SIG-M5 treated with dmso at 0.1 percent for 504 hours (cell line): Measurements from ENCODE around the gene HOXA4.
A peak's percentile ranks its signal among the peaks of the same experiment; 100 is the strongest.

ENCODE experiments used
- DNase-seq: peaks from one replicate; lab custom pipeline; 2025; ENCODE audit not compliant: unreplicated experiment; lab: John Stamatoyannopoulos, UW

Gene HOXA4

DNA sequence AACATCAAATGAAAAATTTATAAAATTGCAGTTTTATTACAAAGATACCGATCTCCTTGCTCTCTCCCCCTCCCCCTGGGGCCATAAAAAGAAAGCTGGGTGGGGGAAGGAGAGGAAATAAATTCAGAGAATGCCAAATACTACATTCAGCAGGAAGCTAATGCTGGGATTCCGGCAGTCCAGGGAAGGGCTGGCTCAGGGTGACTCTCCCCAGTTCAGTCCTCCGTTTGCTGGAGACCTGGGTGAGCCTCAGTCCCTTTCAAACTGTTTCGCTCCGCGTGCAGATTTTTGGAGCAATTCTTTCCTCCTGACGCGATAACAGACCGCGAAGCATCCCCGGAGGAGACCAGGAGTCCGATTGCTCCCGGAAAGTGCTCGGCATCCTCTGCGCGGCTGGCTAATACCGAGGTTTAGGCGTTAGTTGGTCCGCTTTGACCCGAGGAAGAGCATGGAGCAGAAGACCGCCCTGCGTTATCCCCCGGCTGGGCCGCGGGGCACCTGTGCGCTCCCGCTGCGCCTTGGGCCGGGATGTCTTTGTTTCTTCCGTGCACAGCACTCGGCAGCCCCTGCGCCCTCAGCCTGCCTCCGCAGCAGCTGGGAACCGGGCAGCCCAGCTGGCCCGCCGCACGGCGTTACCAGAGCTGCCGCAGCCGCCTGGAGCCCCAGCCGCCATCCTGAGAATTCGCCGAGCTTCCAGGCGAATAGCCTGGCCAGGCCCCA is 24.2 kb downstream of the HOXA4 start:
- no peak for DNase-seq

DNA sequence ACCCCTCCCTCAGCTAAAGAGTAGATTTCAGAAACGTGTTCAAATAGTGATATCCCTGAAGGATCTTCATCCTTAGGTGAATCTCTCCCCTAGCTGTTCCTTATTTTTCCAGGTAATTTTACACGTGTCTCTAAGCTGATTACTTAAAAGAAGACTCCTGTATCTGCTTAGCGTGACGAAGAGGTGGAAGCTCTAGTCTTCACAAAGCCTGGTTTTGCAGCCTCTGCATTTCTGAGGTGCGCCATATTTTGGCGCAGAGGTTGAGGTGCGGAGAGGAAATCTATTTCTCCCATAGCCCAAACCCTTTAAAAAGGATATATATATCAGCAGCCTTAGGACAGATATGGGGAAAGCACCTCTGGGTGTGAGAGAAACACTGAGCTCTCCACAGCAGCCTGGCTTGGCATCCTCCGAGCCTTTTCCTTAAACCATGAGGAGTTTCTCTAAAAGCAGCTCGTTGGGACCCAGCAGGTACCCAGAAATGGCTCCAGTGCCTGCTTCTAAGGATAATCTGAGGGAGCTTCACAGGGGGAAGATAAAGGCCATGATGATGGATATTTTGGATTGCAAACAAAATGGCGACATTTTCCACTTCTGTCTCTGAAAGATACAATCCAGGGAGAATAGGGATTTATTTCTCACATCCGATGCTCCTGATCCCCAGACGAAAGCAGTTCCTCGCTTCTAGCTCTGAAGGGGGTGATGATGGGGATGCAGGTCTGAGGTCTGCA is 25.1 kb downstream of the HOXA4 start:
- DNase-seq = no peak

DNA sequence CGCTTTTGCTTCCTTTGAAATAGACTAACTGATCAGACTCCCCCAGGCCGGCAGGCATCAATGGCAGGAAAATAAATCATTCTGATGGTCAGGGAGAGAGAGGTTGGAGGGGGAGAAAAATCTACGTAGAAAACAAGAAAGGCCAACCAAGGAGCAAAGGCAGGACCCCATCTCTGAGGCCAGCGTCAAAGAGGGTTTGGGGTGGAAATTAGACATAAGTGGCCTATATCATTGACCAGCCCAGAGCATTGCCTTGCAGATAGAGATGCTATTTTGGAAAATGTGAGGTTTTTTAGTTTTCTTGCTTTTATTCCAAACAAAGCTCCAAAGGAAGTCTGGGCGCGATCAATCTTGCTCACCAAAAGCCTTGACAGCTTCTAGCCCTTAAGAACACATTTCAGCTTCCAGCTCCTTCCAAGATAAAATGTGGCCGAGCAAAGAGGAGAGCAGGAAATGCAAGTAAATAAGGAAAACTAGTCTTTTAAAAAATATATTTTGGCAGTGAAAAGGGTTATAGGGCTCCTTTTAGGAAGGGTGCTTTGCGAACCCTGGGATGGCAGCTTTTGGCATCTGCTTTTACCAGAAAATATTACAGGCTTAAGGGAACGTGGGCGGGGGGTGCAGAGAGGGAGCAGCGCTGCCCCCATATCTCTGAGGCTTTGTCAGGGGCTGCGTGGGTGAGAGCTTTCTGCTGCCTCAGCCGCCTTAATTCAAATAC is 26.1 kb downstream of the HOXA4 start:
- DNase-seq = no peak

DNA sequence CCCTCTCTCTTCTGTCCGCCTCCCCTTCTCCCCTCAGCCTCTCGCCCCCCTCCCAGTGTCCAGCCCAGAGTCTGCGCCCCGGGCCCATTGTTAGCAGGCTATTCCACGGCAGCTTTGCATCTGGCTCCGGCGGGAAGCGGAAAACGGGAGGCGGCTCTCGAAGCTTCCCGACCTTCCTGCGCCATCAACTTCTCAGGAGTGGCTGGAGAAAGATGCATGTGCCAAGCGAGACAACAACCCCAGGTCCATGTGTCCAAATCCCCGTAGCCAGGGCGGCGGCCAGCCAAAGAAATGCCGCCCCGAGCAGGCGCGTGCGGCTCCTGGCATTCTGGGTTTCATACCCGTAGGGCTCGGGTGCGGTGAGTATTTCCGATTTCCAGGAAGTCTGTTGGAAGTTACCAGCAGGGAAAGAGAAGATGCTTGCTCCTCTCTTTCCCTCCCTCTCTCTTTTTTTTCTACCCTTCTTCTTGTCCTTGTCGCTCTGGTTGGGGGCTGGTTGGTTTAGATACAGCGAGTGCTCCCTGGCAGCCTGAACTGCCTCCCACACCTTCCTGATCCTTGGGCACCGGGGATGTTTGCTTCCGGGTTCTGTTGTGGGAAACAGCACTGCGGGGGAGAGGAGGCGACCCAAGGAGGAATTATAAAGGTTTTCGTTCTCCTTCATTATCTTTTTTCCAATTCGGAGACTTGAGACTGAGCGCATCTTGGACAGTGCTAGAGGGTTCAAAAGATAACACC is 26.9 kb downstream of the HOXA4 start:
- DNase-seq = no peak

DNA sequence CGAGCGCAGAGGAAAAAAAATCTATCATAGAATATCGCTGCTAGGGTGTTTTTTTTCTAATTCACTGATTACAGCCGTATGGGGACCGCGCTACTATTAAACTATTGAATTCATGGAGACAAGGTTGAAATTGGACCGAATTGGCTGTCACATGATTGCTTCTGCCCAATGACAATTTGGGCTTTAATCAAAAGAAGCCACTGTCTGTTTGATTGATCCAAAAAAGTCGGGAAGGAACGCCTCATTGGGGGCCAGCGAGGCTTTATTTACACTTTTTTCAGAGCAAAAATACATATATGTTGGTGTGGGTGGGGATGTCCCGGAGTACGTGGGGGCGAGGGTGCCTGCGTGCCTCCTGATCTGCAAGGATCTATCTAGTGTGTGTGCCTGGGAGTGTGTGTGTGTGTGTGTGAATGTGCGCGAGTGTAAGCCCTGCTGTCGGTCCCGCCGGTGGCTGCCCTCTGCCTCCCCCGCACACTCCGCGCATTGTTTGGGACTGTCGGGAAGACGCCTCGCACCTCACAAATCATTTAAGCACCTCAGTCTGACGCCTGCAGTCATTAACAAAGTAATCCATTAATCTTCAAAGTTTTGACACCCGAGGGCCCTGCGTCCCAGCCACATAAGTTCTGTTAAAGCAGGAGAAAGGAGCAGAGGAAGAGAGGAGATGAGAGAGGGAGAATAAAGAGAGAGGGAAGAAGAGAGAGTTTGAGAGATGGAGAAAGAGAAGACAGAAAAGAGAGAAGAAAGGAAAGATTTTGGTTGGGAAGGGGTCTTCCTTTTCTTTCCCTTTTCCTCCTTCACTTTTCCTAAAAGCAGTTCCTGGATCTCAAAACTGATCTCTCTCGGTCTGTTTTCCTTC is 27.7 kb downstream of the HOXA4 start, which contains the start of gene HOXA2:
TSS of gene HOXA2 (minus strand) at position 103 of the 862 bp plus-strand sequence. CDS start 183 bp downstream, outside the sequence.
- no peak for DNase-seq

DNA sequence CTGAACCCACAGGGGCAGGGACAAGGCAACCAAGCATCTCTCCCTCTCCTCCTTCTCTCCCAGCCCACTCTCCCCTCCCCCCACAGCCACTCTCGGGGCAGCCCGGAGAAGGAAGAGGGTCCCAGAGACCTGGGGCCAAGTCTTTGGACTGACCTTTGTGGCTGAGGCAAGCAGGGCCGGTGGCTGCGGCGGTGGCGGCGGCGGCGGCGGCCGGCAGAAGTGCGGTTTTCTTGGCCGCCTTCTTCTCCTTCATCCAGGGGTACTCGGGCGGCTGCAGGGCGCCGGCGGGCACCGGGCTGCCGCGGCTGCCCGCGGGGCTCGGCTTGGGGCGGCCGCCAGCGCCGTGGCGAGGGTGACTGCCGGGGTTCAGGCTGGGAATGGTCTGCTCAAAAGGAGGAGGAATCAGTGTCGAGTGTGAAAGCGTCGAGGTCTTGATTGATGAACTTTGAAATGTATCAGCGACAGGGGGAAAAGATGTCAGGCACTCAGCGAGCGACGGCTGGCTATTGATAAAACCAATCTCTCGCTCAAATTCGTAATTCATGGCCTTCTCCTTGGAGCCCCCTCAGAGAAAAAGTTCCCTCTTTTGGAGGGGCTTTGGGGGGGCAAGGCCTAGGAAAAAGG is 28.5 kb downstream of the HOXA4 start:
- no peak for DNase-seq

DNA sequence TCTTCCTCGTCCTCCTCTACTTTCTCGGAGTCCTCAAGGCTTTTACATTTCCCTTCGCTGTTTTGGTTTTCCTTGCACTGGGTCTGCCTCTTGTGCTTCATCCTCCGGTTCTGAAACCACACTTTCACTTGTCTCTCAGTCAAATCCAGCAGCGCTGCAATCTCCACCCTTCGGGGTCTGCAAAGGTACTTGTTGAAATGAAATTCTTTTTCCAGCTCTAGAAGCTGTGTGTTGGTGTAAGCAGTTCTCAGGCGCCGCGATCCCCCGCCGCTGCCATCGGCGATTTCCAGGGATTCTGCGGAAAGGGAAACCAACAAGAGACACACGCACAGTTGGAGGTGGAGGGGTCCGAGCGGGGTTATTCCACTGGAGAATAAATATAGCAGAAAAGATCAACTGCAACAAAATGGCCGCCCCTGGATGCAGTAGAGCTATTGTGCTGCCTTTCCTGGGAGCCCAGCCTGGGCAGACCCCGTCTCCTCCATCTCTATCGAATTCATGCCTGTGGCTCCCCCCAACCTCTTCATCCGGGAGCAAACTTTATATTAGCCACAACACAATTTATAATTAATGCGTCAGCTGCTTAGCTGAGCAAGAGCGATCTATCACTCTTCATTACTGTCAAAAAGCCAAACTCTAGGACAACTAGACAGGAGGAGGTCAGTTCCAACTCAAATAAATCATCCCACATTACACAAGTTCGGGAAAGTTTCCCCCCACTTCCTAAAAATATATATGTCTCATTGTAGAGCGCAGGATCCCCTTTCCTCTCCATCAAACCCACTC is 29.2 kb downstream of the HOXA4 start:
- DNase-seq = no peak

DNA sequence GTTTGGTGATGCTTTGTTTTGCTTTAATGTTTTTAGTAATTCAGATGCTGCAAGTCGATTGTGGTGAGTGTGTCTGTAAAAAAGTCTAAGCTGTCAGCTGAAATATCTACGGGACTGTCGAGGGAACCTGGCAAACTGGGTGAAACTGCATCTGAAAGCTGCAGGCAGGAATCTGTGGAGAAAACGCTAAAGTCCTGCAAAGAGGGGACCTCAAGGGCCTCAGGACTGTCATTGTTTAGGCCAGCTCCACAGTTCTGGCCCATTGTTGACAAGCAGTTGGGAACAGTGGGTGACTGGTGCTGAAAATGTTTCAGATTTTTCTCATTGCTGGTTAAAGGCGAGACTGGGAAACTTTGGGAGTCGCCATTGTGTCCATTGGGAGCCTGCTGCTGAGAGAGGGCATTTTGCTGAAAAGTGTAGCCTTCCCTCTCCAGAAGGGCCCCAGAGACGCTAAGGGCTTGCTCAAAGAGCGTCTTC is 29.8 kb downstream of the HOXA4 start:
- DNase-seq = no peak

DNA sequence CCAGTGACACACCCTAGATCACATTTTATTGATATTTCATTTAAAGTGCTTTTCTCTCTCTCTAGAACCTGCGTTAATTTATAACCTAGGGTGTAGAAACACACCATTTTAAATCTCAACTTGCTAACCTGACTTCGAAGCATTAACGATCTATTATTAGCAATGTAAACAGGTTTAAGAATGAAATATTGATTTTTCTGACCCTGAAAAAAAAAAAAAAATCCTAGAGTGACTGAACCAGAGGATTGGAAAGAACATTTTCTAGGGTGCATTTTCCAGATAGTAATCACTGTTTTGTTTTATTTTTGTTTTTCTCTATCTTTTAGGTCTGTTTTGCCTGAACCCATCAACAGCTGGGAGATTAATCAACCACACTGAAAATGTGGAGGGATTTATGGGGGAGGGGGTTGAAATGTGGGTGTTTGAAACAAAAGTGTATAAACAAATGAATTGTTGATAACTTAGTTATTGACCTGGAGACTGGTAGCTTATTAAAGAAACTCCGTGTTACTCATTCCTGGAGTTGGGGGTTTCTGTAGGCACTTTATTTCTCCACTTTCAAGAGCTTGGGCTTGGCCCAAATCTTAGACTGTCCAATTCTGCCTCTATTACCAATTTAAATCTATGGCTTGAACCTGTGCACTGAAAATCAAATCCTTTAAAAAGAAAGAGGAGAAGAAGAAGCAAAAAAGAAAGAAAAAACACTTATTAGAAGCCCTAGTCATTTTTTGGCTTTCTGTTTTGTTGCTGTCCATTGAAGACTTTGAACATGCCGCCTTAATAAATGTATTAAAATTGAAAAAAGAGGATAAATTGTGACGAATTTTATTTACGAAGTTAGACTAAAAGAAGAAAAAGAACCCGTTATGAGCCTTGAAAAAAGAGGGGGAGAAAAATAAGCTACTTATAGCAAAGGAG is 30.8 kb downstream of the HOXA4 start:
- DNase-seq = no peak

DNA sequence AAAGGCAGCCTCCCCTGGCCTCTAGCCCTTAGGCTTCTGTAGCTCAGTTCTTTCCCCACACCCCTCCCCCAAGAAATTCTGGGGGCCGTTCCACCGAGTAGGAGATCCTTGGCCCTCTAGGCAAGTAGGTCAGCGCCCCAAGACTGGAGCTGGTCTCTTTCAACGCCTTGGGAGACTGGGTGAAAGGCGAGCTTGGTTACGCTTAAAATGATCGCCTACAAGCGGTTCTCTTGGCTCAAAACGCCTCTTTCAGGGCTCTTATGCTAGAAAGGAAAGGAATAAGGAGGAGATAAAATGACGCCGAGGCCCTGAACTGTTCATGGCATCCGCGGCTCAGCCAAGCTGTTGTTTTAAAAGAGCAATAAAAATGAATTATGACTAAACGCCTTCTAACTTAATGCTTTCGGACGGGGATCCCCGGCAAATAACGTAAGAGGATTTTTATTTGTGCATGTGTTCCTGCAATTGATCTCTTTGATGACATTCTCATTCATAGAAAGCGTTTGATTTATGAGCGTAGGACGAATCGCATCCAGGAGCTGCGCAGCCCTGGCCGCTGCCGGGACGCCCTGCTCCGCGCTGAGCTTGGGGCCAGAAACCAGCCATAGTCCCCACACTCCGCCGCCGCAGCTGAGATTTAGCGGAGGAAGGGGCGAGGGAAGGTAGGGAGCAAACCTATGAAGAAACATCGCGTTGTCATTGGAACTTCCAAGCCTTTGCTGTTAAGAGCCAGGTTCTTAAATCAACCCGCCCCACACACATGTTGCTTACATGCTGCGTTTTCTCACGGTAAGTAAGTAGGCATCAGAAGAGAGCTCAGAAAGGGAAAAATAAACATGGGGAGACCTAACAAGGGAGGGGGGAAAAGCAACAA is 31.7 kb downstream of the HOXA4 start:
- DNase-seq = no peak

DNA sequence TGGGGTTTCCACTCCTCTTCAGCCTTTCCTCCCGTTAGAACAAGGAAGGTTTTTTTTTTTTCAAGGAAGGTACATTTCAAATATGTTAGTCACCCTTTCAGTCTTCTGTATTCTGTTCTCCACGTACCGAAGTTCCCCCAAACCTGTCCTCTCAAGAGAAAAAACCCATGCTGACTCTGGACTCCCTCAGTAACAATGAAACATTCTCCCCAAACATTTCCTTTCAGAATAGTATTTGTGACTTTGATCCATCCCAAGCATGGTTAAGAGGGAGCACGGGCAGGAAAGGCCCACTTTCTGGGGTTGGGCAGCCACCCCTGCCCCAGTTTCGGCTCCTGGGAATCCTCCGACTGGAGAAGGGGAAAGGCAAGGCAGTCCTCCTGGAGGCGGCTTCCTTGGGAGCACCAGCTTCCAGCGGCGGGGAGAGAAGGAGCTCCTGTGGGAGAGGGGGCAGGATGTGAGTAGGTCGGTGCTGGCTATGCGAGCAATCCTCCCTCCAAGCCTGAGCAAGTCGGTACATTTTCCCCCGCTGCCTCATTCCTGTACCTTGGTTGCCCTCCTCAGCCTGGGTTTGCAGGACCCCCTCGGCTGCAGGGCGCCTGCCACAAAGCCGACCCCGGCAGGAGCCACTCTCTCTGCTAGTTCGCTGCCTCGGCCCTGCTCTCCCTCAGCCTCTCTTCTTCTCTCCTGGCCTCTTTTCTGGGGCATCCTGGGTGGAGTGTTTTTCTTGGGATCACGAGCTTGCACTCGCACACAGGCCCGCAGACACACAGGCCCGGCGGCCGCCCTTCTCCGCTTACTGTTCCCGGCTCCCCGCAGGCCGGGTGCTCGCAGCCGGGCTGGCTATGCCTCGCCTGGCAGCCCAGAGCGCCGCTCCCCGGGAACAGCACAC is 32.6 kb downstream of the HOXA4 start:
- no peak for DNase-seq

DNA sequence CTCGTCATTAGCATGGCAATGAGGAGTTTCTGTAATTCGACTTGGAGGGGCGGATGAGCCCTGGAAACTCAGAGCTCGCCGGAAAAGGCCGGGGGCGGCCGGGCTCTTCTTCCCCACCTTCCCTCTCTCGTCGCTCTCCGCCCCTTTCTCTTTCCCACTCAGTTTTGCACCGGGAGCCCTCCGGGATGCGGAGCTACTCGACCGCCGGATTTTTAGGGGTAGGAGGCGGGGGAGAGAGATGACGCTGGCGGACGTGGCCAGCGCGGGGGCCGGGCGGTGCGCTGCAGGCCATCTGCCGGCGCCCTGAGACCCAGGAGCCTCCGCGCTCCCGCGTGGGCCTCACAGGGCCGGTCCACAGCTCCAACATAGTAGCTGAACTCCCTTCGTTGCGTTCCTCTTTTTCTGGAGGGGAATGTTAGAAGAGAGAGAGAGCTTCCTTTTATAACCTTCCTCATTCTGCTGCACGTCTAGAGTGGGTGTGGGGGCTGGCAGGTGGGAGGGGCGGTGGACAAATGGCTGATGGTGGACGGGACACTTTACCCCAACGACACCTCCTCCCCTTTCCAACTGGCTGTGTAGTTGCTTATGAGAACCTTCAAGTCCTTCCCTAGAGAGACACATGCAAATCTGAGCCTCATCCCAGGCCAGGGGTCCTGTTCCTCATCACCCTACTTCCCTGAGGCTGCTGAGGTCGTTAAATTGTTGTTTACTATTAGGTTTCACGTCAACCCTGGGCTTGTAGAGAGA is 33.6 kb downstream of the HOXA4 start:
- peak; percentile 43 for DNase-seq

DNA sequence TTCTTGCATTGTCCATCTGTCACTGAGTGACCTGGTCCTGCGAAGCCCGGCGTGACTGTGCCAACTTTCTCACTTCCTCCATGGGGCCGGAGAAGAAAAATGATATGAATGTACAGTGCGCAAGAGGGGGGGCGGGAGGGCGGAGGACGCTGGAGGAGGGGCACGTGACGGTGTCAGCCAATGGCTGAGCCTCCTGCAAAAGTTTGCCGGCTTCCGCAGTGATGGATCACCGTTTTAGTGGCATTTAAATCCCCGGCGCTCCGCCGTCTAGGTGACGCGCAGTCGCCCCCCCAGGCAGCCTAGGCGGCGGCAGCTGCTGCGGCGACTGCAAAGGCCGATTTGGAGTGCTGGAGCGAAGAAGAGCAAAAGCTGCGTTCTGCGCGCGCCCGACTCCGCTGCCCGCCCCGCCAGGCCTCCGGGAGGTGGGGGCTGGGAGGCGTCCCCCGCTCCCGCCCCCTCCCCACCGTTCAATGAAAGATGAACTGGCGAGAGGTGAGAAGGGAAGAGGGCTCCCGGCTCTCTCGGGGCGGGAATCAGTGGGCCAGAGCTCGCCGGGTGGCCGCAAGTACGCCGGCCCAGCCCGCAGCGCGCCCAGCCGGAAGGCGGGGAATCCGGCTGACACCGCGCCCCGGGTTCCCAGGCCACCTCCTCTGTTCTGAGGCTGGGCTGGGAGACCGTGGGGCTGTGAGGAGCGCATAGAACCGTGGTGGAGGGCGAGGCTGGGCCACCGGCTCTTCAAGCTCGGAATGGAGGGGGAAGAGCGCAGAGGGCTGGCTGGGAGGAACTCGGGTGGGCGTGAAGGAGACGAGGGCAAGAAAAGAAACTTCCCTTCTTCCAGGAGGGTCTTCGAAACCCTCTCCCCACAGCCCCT is 34.4 kb downstream of the HOXA4 start, which contains the start of gene HOXA1:
TSS of gene HOXA1 (minus strand) at position 104 of the 871 bp plus-strand sequence. CDS start at position 16, 88 bp downstream.
- DNase-seq = peak; percentile 84
